Suppressor macrophage (primary cell): Measurements from ENCODE around the gene L3MBTL3.

ENCODE experiments used
- DNase-seq, 4 experiments: peaks; one replicate each; pipeline ENCODE4 v3.0.0-alpha.2; 2020 to 2022

L3MBTL3 gene

GRCh38 chr6:130187335-130188206 lies 169.2 kb downstream of the L3MBTL3 start:
- DNase-seq = no peak

DNA sequence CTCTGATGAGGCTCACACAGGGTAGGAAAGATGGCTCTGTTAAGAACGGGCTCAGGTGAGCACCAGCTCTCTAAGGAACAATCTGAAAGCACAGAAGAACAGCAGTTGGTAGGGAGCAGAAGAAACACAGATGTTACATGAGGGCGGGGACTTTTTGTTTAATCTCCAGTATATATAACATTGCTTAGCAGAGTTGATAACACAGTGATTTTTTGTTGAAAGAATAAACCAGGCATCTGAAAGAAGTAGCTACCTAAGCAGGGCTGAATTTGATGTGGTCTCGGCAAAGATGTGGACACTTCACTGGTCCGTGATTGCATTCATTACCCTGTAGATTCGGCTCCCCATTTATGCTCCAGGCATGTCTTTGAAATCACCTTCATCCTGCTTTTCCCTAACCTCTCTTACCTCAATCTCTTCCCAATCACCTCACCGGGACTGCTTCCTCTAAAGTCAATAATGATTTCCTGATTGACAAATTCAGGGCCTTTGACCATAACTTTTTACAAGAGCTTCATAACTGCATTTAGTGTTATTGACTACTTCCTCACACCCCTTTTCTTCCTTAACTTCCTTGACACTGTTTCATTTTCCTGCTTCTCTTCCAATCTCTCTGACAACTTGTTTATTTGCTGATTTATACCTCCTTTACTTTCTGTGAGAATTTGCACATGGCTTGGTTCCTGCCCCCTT lies 170.0 kb downstream of the L3MBTL3 start:
- DNase-seq = no peak

DNA sequence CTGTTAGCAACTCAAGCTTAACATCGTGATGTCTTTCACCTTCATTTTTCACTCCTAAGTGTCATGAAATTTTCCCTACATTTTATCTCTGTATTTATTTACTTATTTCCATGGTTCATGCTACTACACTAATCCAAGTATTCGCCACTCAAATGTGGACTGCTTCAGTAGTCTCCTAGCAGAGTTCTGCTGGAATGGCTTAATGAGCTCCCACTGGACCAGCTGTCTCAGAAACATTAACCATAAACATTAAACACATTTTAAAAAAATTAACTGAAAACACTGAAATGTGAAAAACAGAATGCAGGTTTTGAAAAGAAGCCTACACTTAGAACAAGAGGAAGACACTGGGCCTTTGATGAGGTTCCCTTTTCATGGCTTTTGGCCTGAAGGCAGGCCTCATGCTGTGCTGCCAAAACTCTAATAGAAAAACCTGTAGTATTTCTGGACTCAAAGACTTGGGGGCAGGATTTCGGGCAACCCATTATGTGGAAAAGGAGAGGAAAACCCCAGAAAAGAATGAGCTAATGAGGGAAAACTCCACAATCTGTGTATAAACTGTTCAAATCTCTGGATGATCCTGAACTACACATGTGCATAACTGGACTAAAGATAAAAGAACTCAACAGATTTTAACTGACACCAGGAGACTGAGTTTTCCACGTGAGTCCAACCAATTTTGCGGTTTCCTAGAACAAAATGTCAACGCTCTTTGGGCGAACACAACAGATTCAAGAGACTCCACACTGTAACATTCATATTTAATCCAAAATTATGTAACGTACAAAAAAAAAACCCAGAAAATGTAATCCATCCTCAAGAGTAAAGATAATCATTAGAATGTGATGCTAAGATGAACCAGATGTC lies 171.4 kb downstream of the L3MBTL3 start:
- DNase-seq = peak in 2 of 4 experiments; percentile 13 to 24
